ENCODE measurements around the gene COA6. TPM values are rescaled to one million over a fixed set of nuclear protein-coding genes. Genes with fewer than 3 reads are reported as not detected.

The COA6 gene
- polyA plus RNA-seq, 1 donor (not counting 4 experiments of a cell fraction or from before 2014, with no cell fraction given): 36.0 TPM

DNA sequence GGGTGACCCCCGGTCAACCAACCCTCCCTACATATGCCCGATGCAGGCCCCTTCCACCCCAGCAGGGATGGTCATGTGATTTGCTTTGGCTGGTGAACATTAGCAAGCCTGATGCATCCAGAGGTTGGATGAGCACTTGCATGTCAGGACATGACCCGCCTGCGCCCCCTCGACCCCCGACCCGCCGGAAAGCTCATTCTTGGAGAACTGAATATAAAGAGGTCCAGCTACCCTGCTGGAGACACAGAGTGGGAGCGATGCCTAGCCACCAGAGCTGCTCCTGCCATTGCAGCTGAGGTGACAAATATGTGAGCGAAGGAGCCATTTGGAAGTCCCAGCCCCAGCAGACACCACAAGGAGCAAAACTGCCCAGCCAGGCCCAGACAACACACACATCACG is 39.6 kb downstream of the COA6 start:
- TF ChIP-seq, protein P1, sequence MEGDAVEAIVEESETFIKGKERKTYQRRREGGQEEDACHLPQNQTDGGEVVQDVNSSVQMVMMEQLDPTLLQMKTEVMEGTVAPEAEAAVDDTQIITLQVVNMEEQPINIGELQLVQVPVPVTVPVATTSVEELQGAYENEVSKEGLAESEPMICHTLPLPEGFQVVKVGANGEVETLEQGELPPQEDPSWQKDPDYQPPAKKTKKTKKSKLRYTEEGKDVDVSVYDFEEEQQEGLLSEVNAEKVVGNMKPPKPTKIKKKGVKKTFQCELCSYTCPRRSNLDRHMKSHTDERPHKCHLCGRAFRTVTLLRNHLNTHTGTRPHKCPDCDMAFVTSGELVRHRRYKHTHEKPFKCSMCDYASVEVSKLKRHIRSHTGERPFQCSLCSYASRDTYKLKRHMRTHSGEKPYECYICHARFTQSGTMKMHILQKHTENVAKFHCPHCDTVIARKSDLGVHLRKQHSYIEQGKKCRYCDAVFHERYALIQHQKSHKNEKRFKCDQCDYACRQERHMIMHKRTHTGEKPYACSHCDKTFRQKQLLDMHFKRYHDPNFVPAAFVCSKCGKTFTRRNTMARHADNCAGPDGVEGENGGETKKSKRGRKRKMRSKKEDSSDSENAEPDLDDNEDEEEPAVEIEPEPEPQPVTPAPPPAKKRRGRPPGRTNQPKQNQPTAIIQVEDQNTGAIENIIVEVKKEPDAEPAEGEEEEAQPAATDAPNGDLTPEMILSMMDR (optimal IDR thresholded peaks at IDR 0.05 in 1 of 3, IDR thresholded peaks at IDR 0.05 in 1 of 3, conservative IDR thresholded peaks at IDR 0.05 in 1 of 3; ENCODE audit: extremely low read depth in 1 of 3, insufficient read depth in 2 of 3, low read length in 3 of 3): no peak
- no peak overlapping the region for H2AFZ ChIP-seq (ENCODE audit: control insufficient read depth, low read length)
- no peaks in the 10 kb centered on the region for H3K79me2 ChIP-seq (ENCODE audit: control insufficient read depth, insufficient read depth, low read length)
- H3K27ac ChIP-seq (ENCODE audit: control insufficient read depth, insufficient read depth, low read length): no peak overlapping the region
- H3K9me1 ChIP-seq (ENCODE audit: control insufficient read depth, extremely low read depth, insufficient read depth, low read length): no peaks in the 10 kb centered on the region
- DNase-seq (ENCODE audit: low read depth, low spot score) (no peak), FAIRE-seq (no peak)
- H3K4me2 ChIP-seq (ENCODE audit: control insufficient read depth, extremely low read depth, insufficient read depth, low read depth, low read length): no peak overlapping the region
- no peaks in the 10 kb centered on the region for H3K9me3 ChIP-seq (ENCODE audit: control insufficient read depth, low read depth, low read length)
- H3K4me1 ChIP-seq (ENCODE audit: control insufficient read depth, extremely low read depth, insufficient read depth, low read length): no peaks in the 10 kb centered on the region
- dilution Hi-C loops (cut with MboI; ENCODE audit: extremely low pct_ligation_motif_present, low sequenced_read_pairs): no loop called here
- peaks cover 8% of the 10 kb centered on the region in 2 experiments for H3K36me3 ChIP-seq (ENCODE audit: control insufficient read depth in 2 of 2, extremely low read depth in 1 of 2, insufficient read depth in 2 of 2, low read length in 2 of 2)
- H3K27me3 ChIP-seq (ENCODE audit: control insufficient read depth, extremely low read depth, insufficient read depth, low read length): no peaks in the 10 kb centered on the region
- H3K4me3 ChIP-seq (ENCODE audit: control insufficient read depth in 2 of 3, extremely low read depth in 1 of 3, insufficient read depth in 2 of 3, low read depth in 1 of 3, low read length in 3 of 3): no peak overlapping the region
- H3K9ac ChIP-seq (ENCODE audit: control insufficient read depth, extremely low read depth, insufficient read depth, low read length): no peak overlapping the region
- H4K20me1 ChIP-seq (ENCODE audit: control insufficient read depth, extremely low read depth, insufficient read depth, low read length): no peaks in the 10 kb centered on the region

DNA sequence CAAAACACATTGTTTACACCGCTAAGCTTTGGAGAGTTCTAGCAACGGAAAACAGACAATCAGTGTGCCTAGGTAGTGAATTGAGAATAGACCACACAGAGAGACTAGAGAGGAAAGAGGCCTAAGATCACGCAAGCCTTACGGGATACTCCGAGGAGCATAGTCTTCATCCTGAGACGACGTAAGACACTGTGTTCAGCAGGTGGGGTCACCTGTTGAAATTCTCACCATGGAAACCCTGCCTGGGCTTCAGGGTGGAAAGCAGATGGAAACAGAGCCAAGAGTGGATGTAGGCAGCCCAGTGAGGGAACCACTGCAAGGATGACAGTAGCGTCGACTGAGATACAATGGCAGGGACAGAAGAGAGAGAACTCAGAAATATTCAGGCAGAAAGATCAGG is 40.2 kb downstream of the COA6 start:
- H3K4me1 ChIP-seq (ENCODE audit: control insufficient read depth, extremely low read depth, insufficient read depth, low read length): no peaks in the 10 kb centered on the region
- no peaks in the 10 kb centered on the region for H3K9me3 ChIP-seq (ENCODE audit: control insufficient read depth, low read depth, low read length)
- no peaks in the 10 kb centered on the region for H3K9me1 ChIP-seq (ENCODE audit: control insufficient read depth, extremely low read depth, insufficient read depth, low read length)
- H3K4me3 ChIP-seq (ENCODE audit: control insufficient read depth in 2 of 3, extremely low read depth in 1 of 3, insufficient read depth in 2 of 3, low read depth in 1 of 3, low read length in 3 of 3): no peak overlapping the region
- TF ChIP-seq, protein P1 (optimal IDR thresholded peaks at IDR 0.05 in 1 of 3, IDR thresholded peaks at IDR 0.05 in 1 of 3, conservative IDR thresholded peaks at IDR 0.05 in 1 of 3; ENCODE audit: extremely low read depth in 1 of 3, insufficient read depth in 2 of 3, low read length in 3 of 3): no peak
- H2AFZ ChIP-seq (ENCODE audit: control insufficient read depth, low read length): no peak overlapping the region
- DNase-seq (ENCODE audit: low read depth, low spot score) (no peak), FAIRE-seq (no peak)
- H4K20me1 ChIP-seq (ENCODE audit: control insufficient read depth, extremely low read depth, insufficient read depth, low read length): no peaks in the 10 kb centered on the region
- peaks cover 7 to 8% of the 10 kb centered on the region in 2 experiments for H3K36me3 ChIP-seq (ENCODE audit: control insufficient read depth in 2 of 2, extremely low read depth in 1 of 2, insufficient read depth in 2 of 2, low read length in 2 of 2)
- H3K4me2 ChIP-seq (ENCODE audit: control insufficient read depth, extremely low read depth, insufficient read depth, low read depth, low read length): no peak overlapping the region
- H3K27me3 ChIP-seq (ENCODE audit: control insufficient read depth, extremely low read depth, insufficient read depth, low read length): no peaks in the 10 kb centered on the region
- dilution Hi-C loops (cut with MboI; ENCODE audit: extremely low pct_ligation_motif_present, low sequenced_read_pairs): no loop called here
- no peak overlapping the region for H3K9ac ChIP-seq (ENCODE audit: control insufficient read depth, extremely low read depth, insufficient read depth, low read length)
- H3K79me2 ChIP-seq (ENCODE audit: control insufficient read depth, insufficient read depth, low read length): no peaks in the 10 kb centered on the region
- no peak overlapping the region for H3K27ac ChIP-seq (ENCODE audit: control insufficient read depth, insufficient read depth, low read length)

Measured in keratinocyte (primary cell).